Adrenal gland (tissue), 12 donors: ENCODE data around the gene TMEM151B. TPM values are rescaled to one million over a fixed set of nuclear protein-coding genes. Genes with fewer than 3 reads are reported as not detected.

Experiments used
- DNase-seq, 7 donors: peaks; one replicate each; pipeline ENCODE4 v3.0.0-alpha.2; 2019 to 2020
- H3K27ac ChIP-seq, 5 donors: fragments of 200-600 bp; sonication (generic) in 4 of 5; 1 replicate in 3 of 5; 2 replicates in 2 of 5; pipeline versions ENCODE4 v1.5.1 to v1.8.0; 2016 to 2020; ENCODE audit warnings: mild to moderate bottlenecking in 1 of 5
- H3K27me3 ChIP-seq: fragments of 200-600 bp; 2 replicates; pipeline ENCODE4 v1.8.0; 2021
- H3K36me3 ChIP-seq, 2 donors: fragments of 200-600 bp; replicated peaks in 1 of 2; 1 replicate in 1 of 2; 2 replicates in 1 of 2; pipeline versions ENCODE4 v1.5.1 to v1.8.0; 2018 to 2022
- H3K4me1 ChIP-seq, 2 donors: fragments of 200-600 bp; replicated peaks in 1 of 2; 1 replicate in 1 of 2; 2 replicates in 1 of 2; pipeline versions ENCODE4 v1.5.1 to v1.8.0; 2018 to 2021
- H3K4me3 ChIP-seq, 4 donors: fragments of 200-600 bp; sonication (generic) in 3 of 4; one replicate each; pipeline ENCODE4 v1.5.1; 2016 to 2018
- H3K9me3 ChIP-seq, 3 donors: fragments of 200-600 bp; sonication (generic) in 1 of 3; replicated peaks in 1 of 3; 1 replicate in 2 of 3; 2 replicates in 1 of 3; pipeline versions ENCODE4 v1.5.1 to v1.8.0; 2016 to 2021
- POLR2A ChIP-seq, 2 donors: fragments of 450-650 bp; IDR thresholded peaks; one replicate each; pipeline ENCODE4 v1.6.1; 2017; ENCODE audit warnings: antibody characterized with exemption in 2 of 2, mild to moderate bottlenecking in 2 of 2, moderate library complexity in 1 of 2
- WGBS, 4 donors: extraction: QIAGEN DNeasy Blood & Tissue Kit in 2 of 4; methylation state at CpG; one replicate each; pipeline versions ENCODE4 v1.1.5 to v1.1.7; 2013 to 2017; 5-methylcytosine and 5-hydroxymethylcytosine counted together
- intact Hi-C, 2 donors: fragments of 100-400 bp; cut with DNase I; formaldehyde crosslinking; loops; one replicate each; pipeline versions ENCODE4 v1.14.1 to v1.15.0; 2022 to 2023
- polyA plus RNA-seq, 3 donors: library from polyadenylated mRNA; stranded (reverse); fragments of 200-250 nt in 2 of 3; fragments of 350-450 nt in 1 of 3; fragmentation: Illumina TruSeq in 1 of 3; extraction: RNeasy Lipid Tissue Mini Kit (QIAGEN cat#74804) in 1 of 3; gene quantifications; one replicate each; pipeline ENCODE4 v1.2.3, GENCODE V29; 2013 to 2014
- total RNA-seq, 9 donors: library from RNA; depleted of rRNA in 4 of 9; stranded (reverse); fragments of >200 nt in 4 of 9; fragments of 120-200 nt in 1 of 9; fragmentation: NEBNext Ultra II Directional in 1 of 9; extraction: Animal tissue kit (Norgen Biotek cat#: 25700) in 1 of 9; gene quantifications; one replicate each; pipeline versions ENCODE4 v1.1.0 to v1.2.4, GENCODE V29; 2013 to 2023
- TF ChIP-seq, protein P1 (sequence below), 6 experiments: fragments of 450-650 bp in 4 of 6; fragments of 200-600 bp in 2 of 6; sonication (generic) in 1 of 6; IDR thresholded peaks; 1 replicate in 5 of 6; 2 replicates in 1 of 6; pipeline versions ENCODE4 v1.5.1 to v1.8.0; 2016 to 2021; ENCODE audit warnings: antibody characterized with exemption in 6 of 6, mild to moderate bottlenecking in 2 of 6, moderate library complexity in 1 of 6
- donor health status: healthy with polysubstance abuse.
- donor health status: Bipolar disorder and iron deficiency.
- donor health status: DM: yes; HTN: yes; CAD: no.
- donor health status: DM: no; HTN: no; CAD: no.
- donor health status: DM: no; HTN: no; CAD: no.
- donor health status: DM: yes; HTN: yes; CAD: no.

The TMEM151B gene
- total and polyA plus RNA-seq, 12 donors, result 0.07 to 3.9 (median 0.79) TPM; not detected in 2

DNA sequence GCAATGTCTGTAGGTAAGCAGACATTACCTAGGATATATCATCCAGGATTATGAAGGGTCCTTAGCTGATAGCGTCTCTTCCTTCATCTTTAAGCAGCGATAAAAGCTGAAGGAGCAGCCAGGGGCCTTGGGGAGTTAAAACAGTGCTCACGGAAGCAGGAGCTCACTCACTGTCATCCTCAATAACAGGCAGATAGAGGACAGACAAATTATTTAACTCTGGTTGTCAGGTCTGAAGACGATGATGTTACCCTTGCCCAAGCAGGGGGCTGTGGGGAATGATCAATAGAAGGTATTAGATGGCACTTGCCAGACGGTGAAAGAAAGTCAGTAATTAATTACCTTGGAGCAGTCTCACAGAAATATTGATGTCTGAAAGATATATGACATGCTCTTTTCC is 59.6 kb downstream of the TMEM151B start:
- 48 to 56% (median 51%) methylated on average over 5 of the region's 5 CpGs for WGBS, 4 donors
- Histone ChIP-seq H3K9me3 (no peaks in the 10 kb centered on the region), H3K27ac (no peak overlapping the region), H3K4me1 (no peaks in the 10 kb centered on the region), H3K27me3 (peaks cover 7% of the 10 kb centered on the region), H3K36me3 (no peaks in the 10 kb centered on the region), H3K4me3 (no peak overlapping the region)
- DNase-seq, result no peak
- TF ChIP-seq, protein P1, sequence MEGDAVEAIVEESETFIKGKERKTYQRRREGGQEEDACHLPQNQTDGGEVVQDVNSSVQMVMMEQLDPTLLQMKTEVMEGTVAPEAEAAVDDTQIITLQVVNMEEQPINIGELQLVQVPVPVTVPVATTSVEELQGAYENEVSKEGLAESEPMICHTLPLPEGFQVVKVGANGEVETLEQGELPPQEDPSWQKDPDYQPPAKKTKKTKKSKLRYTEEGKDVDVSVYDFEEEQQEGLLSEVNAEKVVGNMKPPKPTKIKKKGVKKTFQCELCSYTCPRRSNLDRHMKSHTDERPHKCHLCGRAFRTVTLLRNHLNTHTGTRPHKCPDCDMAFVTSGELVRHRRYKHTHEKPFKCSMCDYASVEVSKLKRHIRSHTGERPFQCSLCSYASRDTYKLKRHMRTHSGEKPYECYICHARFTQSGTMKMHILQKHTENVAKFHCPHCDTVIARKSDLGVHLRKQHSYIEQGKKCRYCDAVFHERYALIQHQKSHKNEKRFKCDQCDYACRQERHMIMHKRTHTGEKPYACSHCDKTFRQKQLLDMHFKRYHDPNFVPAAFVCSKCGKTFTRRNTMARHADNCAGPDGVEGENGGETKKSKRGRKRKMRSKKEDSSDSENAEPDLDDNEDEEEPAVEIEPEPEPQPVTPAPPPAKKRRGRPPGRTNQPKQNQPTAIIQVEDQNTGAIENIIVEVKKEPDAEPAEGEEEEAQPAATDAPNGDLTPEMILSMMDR (IDR thresholded peaks at IDR 0.05), result no peak
- no peak for TF ChIP-seq POLR2A (IDR thresholded peaks at IDR 0.05)
- intact Hi-C loops, result loop anchor here (10.0 kb wide), 3 partner anchors 155 to 225 kb away; partner anchors contain the start of gene CAPN11 (in 1 of the 2)

DNA sequence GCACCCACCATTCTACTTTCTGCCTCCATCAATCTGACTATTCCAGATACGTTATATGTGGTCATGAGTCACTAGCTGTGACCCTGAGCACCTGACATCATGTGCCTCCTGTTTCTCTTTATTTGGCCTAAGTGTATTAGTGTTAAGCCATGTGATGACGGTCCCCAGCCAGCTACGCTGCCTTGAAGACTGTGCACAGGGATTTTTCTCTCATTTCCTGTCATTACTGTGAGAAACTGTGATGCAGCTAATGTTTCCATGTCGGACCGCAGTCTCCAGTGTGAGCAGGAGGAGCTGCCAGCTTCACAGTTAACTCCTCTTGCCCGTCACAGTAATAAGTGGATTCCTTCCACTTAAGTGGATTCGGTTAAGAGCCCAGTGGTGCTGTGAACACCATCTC is 62.3 kb downstream of the TMEM151B start:
- no peak for DNase-seq
- H3K27me3 ChIP-seq, result peaks cover 7% of the 10 kb centered on the region
- TF ChIP-seq, protein P1 (IDR thresholded peaks at IDR 0.05), result no peak
- TF ChIP-seq POLR2A (IDR thresholded peaks at IDR 0.05), result no peak
- H3K9me3 ChIP-seq, result no peaks in the 10 kb centered on the region
- H3K4me3 ChIP-seq, result no peak overlapping the region
- intact Hi-C loops, result loop anchor here (10.0 kb wide), 3 partner anchors 158 to 228 kb away; partner anchors contain the start of gene CAPN11 (in 1 of the 2)
- H3K4me1 ChIP-seq, result no peaks in the 10 kb centered on the region
- WGBS, 4 donors, result 51 to 55% (median 53%) methylated on average over 7 of the region's 7 CpGs
- H3K27ac ChIP-seq, result no peak overlapping the region
- H3K36me3 ChIP-seq, result no peaks in the 10 kb centered on the region

DNA sequence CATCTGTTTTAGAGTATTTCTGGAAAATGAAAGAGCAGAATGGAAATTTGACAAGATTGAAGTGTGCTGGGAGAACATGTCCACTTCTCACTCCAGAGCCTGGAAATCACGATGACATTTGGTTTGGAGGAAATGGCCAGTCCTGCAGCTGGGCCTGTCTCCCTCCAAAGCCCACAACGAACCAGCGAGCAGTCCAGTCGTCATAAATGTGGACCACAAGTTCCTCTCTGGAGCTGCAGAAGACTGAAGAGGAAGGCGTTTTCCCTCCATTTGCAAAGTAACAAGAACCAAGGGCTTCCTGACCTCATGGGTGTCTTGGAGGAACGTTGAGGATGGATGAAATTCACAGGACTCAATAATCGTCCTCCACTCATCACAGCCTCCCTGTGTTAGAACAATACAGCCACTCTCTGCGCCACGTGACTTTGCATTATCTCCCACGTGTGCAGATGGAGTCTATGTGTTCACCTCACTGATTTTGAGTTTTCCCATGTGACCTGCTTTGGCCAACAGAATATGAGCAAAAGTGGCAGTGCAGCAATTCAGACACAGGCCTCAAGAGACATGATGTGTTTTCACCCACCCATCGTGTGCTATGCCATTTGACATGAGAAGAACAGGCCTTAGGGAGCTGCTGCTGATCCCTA is 63.1 kb downstream of the TMEM151B start:
- TF ChIP-seq, protein P1 (IDR thresholded peaks at IDR 0.05), result no peak
- no peak for TF ChIP-seq POLR2A (IDR thresholded peaks at IDR 0.05)
- H3K27ac ChIP-seq, result no peak overlapping the region
- peaks cover 7% of the 10 kb centered on the region for H3K27me3 ChIP-seq
- H3K4me1 ChIP-seq, result no peaks in the 10 kb centered on the region
- no peak overlapping the region for H3K4me3 ChIP-seq
- DNase-seq, result no peak
- intact Hi-C loops, result loop anchor here (10.0 kb wide), 3 partner anchors 159 to 229 kb away; partner anchors contain the start of gene CAPN11 (in 1 of the 2)
- no peaks in the 10 kb centered on the region for H3K9me3 ChIP-seq
- WGBS, 4 donors, result 68 to 77% (median 69%) methylated on average over 11 of the region's 11 CpGs
- no peaks in the 10 kb centered on the region for H3K36me3 ChIP-seq

DNA sequence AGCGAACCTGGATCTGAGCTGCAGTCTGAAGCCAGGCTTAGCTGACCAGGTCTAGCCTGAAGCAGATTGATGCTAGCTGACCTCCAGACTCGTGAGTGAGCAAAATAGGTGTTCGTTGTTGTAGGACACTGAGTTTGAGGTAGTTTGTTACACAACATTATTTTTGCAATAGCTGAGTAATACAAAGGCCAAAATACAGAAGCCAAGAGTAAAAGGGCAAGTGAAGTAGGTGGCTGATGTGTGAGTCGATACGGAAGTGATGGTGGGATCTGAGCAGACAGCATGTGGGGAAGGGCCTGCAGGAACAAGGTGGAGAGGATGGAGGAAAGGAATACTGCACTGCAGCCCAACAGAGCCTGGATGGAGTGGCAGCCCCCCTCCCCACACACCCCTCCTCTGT is 63.7 kb downstream of the TMEM151B start:
- H3K27me3 ChIP-seq, result peaks cover 7% of the 10 kb centered on the region
- no peak for DNase-seq
- no peaks in the 10 kb centered on the region for H3K9me3 ChIP-seq
- no peak overlapping the region for H3K4me3 ChIP-seq
- intact Hi-C loops, result loop anchor here (10.0 kb wide), 3 partner anchors 159 to 229 kb away; partner anchors contain the start of gene CAPN11 (in 1 of the 2)
- 72 to 89% (median 78%) methylated on average over 5 of the region's 5 CpGs for WGBS, 4 donors
- H3K27ac ChIP-seq, result no peak overlapping the region
- H3K4me1 ChIP-seq, result no peaks in the 10 kb centered on the region
- TF ChIP-seq, protein P1 (IDR thresholded peaks at IDR 0.05), result no peak
- TF ChIP-seq POLR2A (IDR thresholded peaks at IDR 0.05), result no peak
- no peaks in the 10 kb centered on the region for H3K36me3 ChIP-seq
